Left colon (tissue), 2 donors: Measurements from ENCODE around the gene CCDC171. TPM values are rescaled to one million over a fixed set of nuclear protein-coding genes. Genes with fewer than 3 reads are reported as not detected.

Experiments
- ATAC-seq: fragments of 200-7000 bp; cut with Tn5 transposase; one replicate; pipeline ENCODE4 v1.9.1; 2020; ENCODE audit warnings: mild to moderate bottlenecking, moderate library complexity
- DNase-seq, 2 donors: peaks; one replicate each; pipeline ENCODE4 v3.0.0-alpha.2; 2020
- intact Hi-C, 2 donors: fragments of 100-400 bp; cut with DNase I in 1 of 2; cut with micrococcal nuclease in 1 of 2; formaldehyde crosslinking; loops; one replicate each; pipeline versions ENCODE4 v1.11.2 to v1.14.0; 2022; cut with DNase I, micrococcal nuclease
- total RNA-seq, 2 donors: library from RNA; stranded (reverse); fragmentation: NEBNext Ultra II Directional; extraction: Animal tissue kit (Norgen Biotek cat#: 25700); gene quantifications; one replicate each; pipeline ENCODE4 v1.2.1, GENCODE V29; 2021
- donor health status: DM: no; HTN: no; CAD: no.
- donor health status: DM: yes; HTN: yes; CAD: no.

CCDC171 gene
- total RNA-seq, 2 donors from 2014 or later = 3.2 to 3.5 TPM

GRCh38 chr9:15935661-15936305 is 382.9 kb downstream of the CCDC171 start:
- ATAC-seq = no peak

GRCh38 chr9:15936306-15936921 is 383.6 kb downstream of the CCDC171 start:
- no peak for DNase-seq
- intact Hi-C loops = no loop called here
- no peak for ATAC-seq

More at GRCh38 chr9:15935661-15936305, 382.9 kb downstream of the CCDC171 start:
- DNase-seq = no peak
- intact Hi-C loops = no loop called here

- DNase-seq (no peak), ATAC-seq (no peak)
- intact Hi-C loops = no loop called here
Measured at GRCh38 chr9:15942831-15943424, 390.1 kb downstream of the CCDC171 start.

- DNase-seq (no peak), ATAC-seq (no peak)
- intact Hi-C loops = no loop called here
Measured at GRCh38 chr9:15944341-15944740, 391.5 kb downstream of the CCDC171 start.

- no peak for DNase-seq
- no peak for ATAC-seq
- intact Hi-C loops = no loop called here
Measured at GRCh38 chr9:15959663-15960062, 406.8 kb downstream of the CCDC171 start.

- ATAC-seq (no peak), DNase-seq (no peak)
- intact Hi-C loops = no loop called here
Measured at GRCh38 chr9:15961217-15961616, 408.4 kb downstream of the CCDC171 start.

GRCh38 chr9:15965246-15965745 is 412.5 kb downstream of the CCDC171 start:
- no peak for DNase-seq
- ATAC-seq = no peak
- intact Hi-C loops = no loop called here

GRCh38 chr9:15966471-15966870 is 413.6 kb downstream of the CCDC171 start:
- no peak for ATAC-seq
- intact Hi-C loops = no loop called here
- DNase-seq = no peak

GRCh38 chr9:15967068-15967467 is 414.2 kb downstream of the CCDC171 start:
- intact Hi-C loops = no loop called here
- DNase-seq = no peak
- ATAC-seq = no peak

GRCh38 chr9:15972760-15973159 is 419.9 kb downstream of the CCDC171 start:
- intact Hi-C loops = no loop called here
- ATAC-seq = no peak
- DNase-seq = no peak

GRCh38 chr9:15975101-15975778 is 422.4 kb downstream of the CCDC171 start:
- intact Hi-C loops = no loop called here
- no peak for DNase-seq
- ATAC-seq = no peak

GRCh38 chr9:15977438-15977837 is 424.6 kb downstream of the CCDC171 start:
- no peak for ATAC-seq

GRCh38 chr9:15982182-15982581 is 429.3 kb downstream of the CCDC171 start:
- intact Hi-C loops = no loop called here
- ATAC-seq (no peak), DNase-seq (no peak)

More at GRCh38 chr9:15977438-15977837, 424.6 kb downstream of the CCDC171 start:
- intact Hi-C loops = no loop called here
- no peak for DNase-seq

- intact Hi-C loops = no loop called here
- DNase-seq = no peak
- ATAC-seq = no peak
Measured at GRCh38 chr9:15999422-16000339, 446.8 kb downstream of the CCDC171 start.

- intact Hi-C loops = no loop called here
- DNase-seq (no peak), ATAC-seq (no peak)
Measured at GRCh38 chr9:16000811-16001210, 448.0 kb downstream of the CCDC171 start.

GRCh38 chr9:16001856-16002255 is 449.0 kb downstream of the CCDC171 start:
- ATAC-seq (no peak), DNase-seq (no peak)
- intact Hi-C loops = no loop called here

- intact Hi-C loops = no loop called here
- DNase-seq = no peak
- no peak for ATAC-seq
Measured at GRCh38 chr9:16002816-16003215, 450.0 kb downstream of the CCDC171 start.

GRCh38 chr9:16003785-16004184 is 450.9 kb downstream of the CCDC171 start:
- DNase-seq = no peak
- intact Hi-C loops = no loop called here
- no peak for ATAC-seq

- intact Hi-C loops = no loop called here
- no peak for DNase-seq
Measured at GRCh38 chr9:16004613-16005012, 451.8 kb downstream of the CCDC171 start.

More at GRCh38 chr9:16004613-16005012, 451.8 kb downstream of the CCDC171 start:
- ATAC-seq = no peak
